Frontal cortex (tissue), 4 donors: Measurements from ENCODE around the gene COX4I1. TPM values are rescaled to one million over a fixed set of nuclear protein-coding genes. Genes with fewer than 3 reads are reported as not detected.

Experiments
- DNase-seq, 2 donors: peaks; one replicate each; pipeline ENCODE4 v3.0.0; 2012; ENCODE audit warnings: low spot score in 2 of 2
- FAIRE-seq: peaks from 2 replicates; lab custom pipeline; 2012; peaks lifted over from hg19 to GRCh38; lab: Jason Lieb, UNC
- small RNA-seq: library from RNA; depleted of rRNA; stranded (forward); fragments of <200 nt; gene quantifications from one replicate; pipeline ENCODE3, GENCODE V24; 2014
- total RNA-seq: library from RNA; depleted of rRNA; stranded (reverse); fragments of >200 nt; gene quantifications from one replicate; pipeline ENCODE4 v1.2.3, GENCODE V29; 2014
- donor health status: control.
- donor health status: control.
- donor health status: control.

COX4I1 gene
- total RNA-seq, 1 donor from 2014 or later = 228 TPM

DNA sequence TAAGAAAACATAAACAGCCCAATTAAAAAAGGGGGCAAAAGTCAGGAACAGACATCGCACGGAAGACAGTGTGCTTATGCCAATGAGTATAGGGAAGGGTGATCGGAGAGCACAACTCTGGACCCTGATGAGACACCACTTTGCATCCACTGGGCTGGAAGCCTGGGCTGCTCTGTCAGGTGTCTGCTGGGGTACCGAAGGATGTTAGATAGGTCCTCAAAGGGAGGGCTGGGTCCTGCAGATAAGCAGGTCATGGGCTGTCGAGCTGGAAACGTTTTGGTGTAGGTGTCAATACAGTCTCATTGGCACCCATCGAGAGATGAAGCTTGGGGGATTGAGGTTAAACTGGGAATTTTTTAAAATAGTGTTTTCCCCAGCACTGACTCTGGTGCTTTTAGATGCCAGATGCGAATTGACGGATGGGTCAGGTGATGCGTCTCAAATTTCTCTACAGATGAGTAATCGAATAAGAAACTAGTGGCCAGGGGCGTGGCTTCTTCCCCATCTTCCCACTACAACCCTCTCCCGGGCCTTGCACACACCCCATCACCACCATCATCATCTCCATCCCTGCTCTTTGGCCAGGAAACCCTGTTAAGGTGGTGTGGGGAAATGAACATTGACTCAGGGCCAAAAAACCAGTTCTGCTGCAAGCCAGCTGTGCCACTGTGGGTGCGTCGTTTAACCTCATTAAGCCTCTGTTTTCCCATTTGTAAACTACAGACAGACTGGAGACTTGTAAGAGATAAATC lies 51.7 kb downstream of the COX4I1 start:
- FAIRE-seq (no peak), DNase-seq (no peak)

DNA sequence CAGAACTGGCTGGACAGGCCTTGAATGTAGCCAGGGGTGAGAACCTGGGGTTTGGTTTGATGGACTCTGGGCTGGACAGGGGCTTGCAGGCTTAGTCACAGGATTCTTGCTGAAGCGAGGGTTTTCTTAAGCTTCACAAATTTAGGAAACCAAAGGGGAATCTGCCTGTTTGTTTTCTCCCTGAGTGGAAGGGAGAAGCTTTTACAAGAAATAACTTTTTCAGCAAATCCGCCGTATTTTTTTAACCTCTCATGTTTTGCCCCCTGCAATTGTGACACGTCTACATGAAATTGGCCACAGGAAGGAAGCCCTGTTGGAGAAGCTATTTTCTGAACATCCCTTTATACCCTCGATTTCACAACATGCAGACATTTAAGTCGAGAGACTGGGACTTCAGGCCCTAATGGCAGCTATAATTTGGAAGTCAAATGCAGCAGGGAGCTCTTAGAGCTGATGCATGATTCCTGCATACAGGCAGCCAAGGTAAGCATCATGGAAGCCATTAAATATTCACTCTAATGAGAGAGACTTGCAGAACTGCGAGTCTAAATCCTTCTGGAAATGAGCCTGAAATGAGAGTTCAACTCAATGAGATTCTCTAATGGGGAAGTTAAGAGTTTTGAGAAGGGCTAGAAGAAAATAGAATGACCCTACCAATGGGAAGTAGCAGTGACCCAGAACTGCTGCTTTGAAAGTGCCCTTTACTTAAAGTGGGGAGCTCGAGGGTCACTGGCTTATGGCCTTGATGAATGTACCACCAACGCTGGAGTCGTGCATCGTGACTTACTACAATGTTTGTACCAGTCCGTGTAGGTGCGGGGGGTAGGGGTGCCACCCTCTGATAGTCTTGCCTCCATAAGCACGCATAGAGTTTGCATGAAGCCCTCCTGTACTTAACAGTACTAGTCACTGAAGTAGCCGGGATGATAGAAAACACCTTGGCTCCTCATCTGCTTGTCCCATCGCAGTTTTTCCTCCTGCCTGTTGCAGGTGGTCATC lies 54.4 kb downstream of the COX4I1 start:
- FAIRE-seq = no peak
- no peak for DNase-seq

DNA sequence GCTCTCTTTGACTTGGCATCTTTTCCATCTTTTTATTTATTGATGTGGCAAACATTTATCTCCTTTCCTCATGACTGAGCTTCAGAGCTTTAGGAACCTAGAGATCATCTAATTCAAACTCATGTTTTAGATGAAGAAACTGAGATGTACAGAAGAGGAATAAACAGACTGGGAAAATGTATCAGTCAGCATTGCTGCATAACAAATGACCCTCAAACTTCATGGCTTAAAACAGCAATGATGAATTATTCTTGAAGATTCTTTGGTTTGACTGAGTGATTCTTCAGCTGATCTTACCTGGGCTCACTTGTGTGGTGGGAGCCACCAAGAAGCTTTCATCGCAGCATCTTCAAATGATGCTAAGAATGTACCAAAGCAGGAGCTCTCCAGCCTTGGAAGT lies 55.4 kb downstream of the COX4I1 start:
- no peak for FAIRE-seq
- no peak for DNase-seq

DNA sequence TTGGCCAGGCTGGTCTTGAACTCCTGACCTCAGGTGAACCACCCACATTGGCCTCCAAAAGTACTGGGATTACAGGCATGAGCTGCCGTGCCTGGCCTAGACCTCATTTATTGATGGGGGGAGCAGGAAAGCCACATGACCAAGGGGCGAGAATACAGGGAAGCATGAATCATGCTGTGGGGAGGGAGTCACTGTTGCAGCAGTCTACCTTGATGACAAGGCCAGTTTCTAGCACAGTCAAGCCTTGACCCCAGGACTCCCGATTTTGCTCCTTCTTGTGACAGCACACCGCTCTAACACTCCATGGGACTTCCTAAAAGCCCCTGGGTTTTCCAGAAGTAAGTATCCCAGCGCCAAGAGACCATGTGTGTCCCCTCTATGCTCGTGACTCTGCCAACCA lies 56.6 kb downstream of the COX4I1 start:
- no peak for FAIRE-seq
- no peak for DNase-seq

DNA sequence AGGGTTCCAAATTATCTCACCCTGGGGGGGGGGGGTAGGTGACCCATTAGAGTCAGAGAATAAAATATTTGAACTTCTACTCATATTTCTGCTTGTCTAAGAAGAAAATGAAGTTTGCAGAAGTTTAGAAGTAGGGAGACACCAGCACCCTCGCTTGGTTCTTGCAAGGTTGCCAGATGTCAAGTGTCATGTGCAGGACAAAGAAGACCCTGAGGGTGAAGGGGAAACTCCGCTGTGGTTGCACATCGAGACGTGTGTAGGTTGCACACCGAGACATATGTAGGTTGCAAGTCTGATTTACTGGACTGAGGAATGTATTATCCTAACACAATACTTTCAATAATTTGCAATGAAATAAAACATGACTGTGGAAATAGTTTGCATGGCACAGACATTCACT lies 57.1 kb downstream of the COX4I1 start:
- FAIRE-seq (no peak), DNase-seq (no peak)

Small RNAs within 50 kb of the gene (small RNA-seq; reads per million reads assigned to genes)
- not detected for gene RNU1-103P

Other genes with a start within 250 kb of the COX4I1 start
- 13.9 TPM for gene GSE1, start 186.4 kb upstream of the COX4I1 start, total RNA-seq
- 4.9 TPM for gene GINS2, start 110.7 kb upstream of the COX4I1 start, total RNA-seq
- gene C16orf74, start 48.6 kb upstream of the COX4I1 start, total RNA-seq = 0.82 TPM
- 16.3 TPM for gene EMC8, start 151 bp upstream of the COX4I1 start, total RNA-seq
- 3.7 TPM for gene IRF8, start 99.5 kb downstream of the COX4I1 start, total RNA-seq